Measurements from ENCODE around the gene NDRG2.
"Not testable (repeated sequence)": the region's sequence is repeated elsewhere in the genome, so short reads cannot be mapped to it uniquely, and the experiment has no call there.

Gene NDRG2

GRCh38 chr14:20986811-20987210 is 38.0 kb downstream of the NDRG2 start:
- 63 to 75% methylated on average over 2 of the region's 2 CpGs for WGBS, 2 experiments (ENCODE audit: insufficient coverage in 2 of 2)
- Histone ChIP-seq H3K27ac (ENCODE audit: low read depth, low read length, severe bottlenecking) (no peak overlapping the region), H3K36me3 (ENCODE audit: control insufficient read depth, insufficient read depth, low read length) (peaks cover 4% of the 10 kb centered on the region), H3K9me3 (ENCODE audit: control insufficient read depth, low read length) (no peaks in the 10 kb centered on the region), H3K4me3 (ENCODE audit: extremely low read depth, insufficient read depth, low read length, poor library complexity, severe bottlenecking) (no peak overlapping the region), H3K4me1 (ENCODE audit: control insufficient read depth, insufficient read depth, low read length, poor library complexity, severe bottlenecking) (peaks cover 18% of the 10 kb centered on the region)

- not testable (repeated sequence) for H3K27ac ChIP-seq (ENCODE audit: low read depth, low read length, severe bottlenecking)
Measured at GRCh38 chr14:20985650-20986049, 39.2 kb downstream of the NDRG2 start.

GRCh38 chr14:20982646-20983369 is 42.1 kb downstream of the NDRG2 start:
- 67% methylated on average over 1 of the region's 2 CpGs; no CpG with 5 or more reads in 1 of the 2 experiments for WGBS, 2 experiments (ENCODE audit: insufficient coverage in 2 of 2)
- Histone ChIP-seq H3K9me3 (ENCODE audit: control insufficient read depth, low read length) (no peaks in the 10 kb centered on the region), H3K4me3 (ENCODE audit: extremely low read depth, insufficient read depth, low read length, poor library complexity, severe bottlenecking) (no peak overlapping the region), H3K27ac (ENCODE audit: low read depth, low read length, severe bottlenecking) (no peak overlapping the region), H3K4me1 (ENCODE audit: control insufficient read depth, insufficient read depth, low read length, poor library complexity, severe bottlenecking) (peaks cover 14% of the 10 kb centered on the region), H3K36me3 (ENCODE audit: control insufficient read depth, insufficient read depth, low read length) (no peaks in the 10 kb centered on the region)

More at GRCh38 chr14:20985650-20986049, 39.2 kb downstream of the NDRG2 start:
- H3K36me3 ChIP-seq (ENCODE audit: control insufficient read depth, insufficient read depth, low read length); H3K9me3 ChIP-seq (ENCODE audit: control insufficient read depth, low read length); H3K4me3 ChIP-seq (ENCODE audit: extremely low read depth, insufficient read depth, low read length, poor library complexity, severe bottlenecking): not testable (repeated sequence)
- 100% methylated on average over 4 of the region's 4 CpGs; no CpG with 5 or more reads in 1 of the 2 experiments for WGBS, 2 experiments (ENCODE audit: insufficient coverage in 2 of 2)
- H3K4me1 ChIP-seq (ENCODE audit: control insufficient read depth, insufficient read depth, low read length, poor library complexity, severe bottlenecking) = peaks cover 18% of the 10 kb centered on the region

- 83 to 89% methylated on average over 1 of the region's 1 CpG for WGBS, 2 experiments (ENCODE audit: insufficient coverage in 2 of 2)
- no peaks in the 10 kb centered on the region for H3K36me3 ChIP-seq (ENCODE audit: control insufficient read depth, insufficient read depth, low read length)
- no peak overlapping the region for H3K27ac ChIP-seq (ENCODE audit: low read depth, low read length, severe bottlenecking)
- H3K4me3 ChIP-seq (ENCODE audit: extremely low read depth, insufficient read depth, low read length, poor library complexity, severe bottlenecking) = no peak overlapping the region
- H3K9me3 ChIP-seq (ENCODE audit: control insufficient read depth, low read length) = no peaks in the 10 kb centered on the region
- H3K4me1 ChIP-seq (ENCODE audit: control insufficient read depth, insufficient read depth, low read length, poor library complexity, severe bottlenecking) = peaks cover 5% of the 10 kb centered on the region
Measured at GRCh38 chr14:20980906-20981305, 44.0 kb downstream of the NDRG2 start.

- 100% methylated on average over 1 of the region's 1 CpG for WGBS, 2 experiments (ENCODE audit: insufficient coverage in 2 of 2)
- H3K9me3 ChIP-seq (ENCODE audit: control insufficient read depth, low read length) = no peaks in the 10 kb centered on the region
- no peaks in the 10 kb centered on the region for H3K36me3 ChIP-seq (ENCODE audit: control insufficient read depth, insufficient read depth, low read length)
- H3K4me1 ChIP-seq (ENCODE audit: control insufficient read depth, insufficient read depth, low read length, poor library complexity, severe bottlenecking) = peaks cover 17% of the 10 kb centered on the region
- no peak overlapping the region for H3K4me3 ChIP-seq (ENCODE audit: extremely low read depth, insufficient read depth, low read length, poor library complexity, severe bottlenecking)
- H3K27ac ChIP-seq (ENCODE audit: low read depth, low read length, severe bottlenecking) = no peak overlapping the region
Measured at GRCh38 chr14:20978687-20979086, 46.2 kb downstream of the NDRG2 start.

- WGBS, 2 experiments (ENCODE audit: insufficient coverage in 2 of 2) = no CpG with 5 or more reads among the region's 1 CpG
- H3K27ac ChIP-seq (ENCODE audit: low read depth, low read length, severe bottlenecking) = no peak overlapping the region
- no peaks in the 10 kb centered on the region for H3K36me3 ChIP-seq (ENCODE audit: control insufficient read depth, insufficient read depth, low read length)
- peaks cover 32% of the 10 kb centered on the region for H3K4me1 ChIP-seq (ENCODE audit: control insufficient read depth, insufficient read depth, low read length, poor library complexity, severe bottlenecking)
- no peak overlapping the region for H3K4me3 ChIP-seq (ENCODE audit: extremely low read depth, insufficient read depth, low read length, poor library complexity, severe bottlenecking)
- no peaks in the 10 kb centered on the region for H3K9me3 ChIP-seq (ENCODE audit: control insufficient read depth, low read length)
Measured at GRCh38 chr14:20976291-20976690, 48.6 kb downstream of the NDRG2 start.

- H3K36me3 ChIP-seq (ENCODE audit: control insufficient read depth, insufficient read depth, low read length) = no peaks in the 10 kb centered on the region
Measured at GRCh38 chr14:20973501-20973900, 51.4 kb downstream of the NDRG2 start.

GRCh38 chr14:20971705-20972021 is 53.2 kb downstream of the NDRG2 start:
- 13 to 29% methylated on average over 8 of the region's 8 CpGs for WGBS, 2 experiments (ENCODE audit: insufficient coverage in 2 of 2)
- Histone ChIP-seq H3K9me3 (ENCODE audit: control insufficient read depth, low read length) (no peaks in the 10 kb centered on the region), H3K4me1 (ENCODE audit: control insufficient read depth, insufficient read depth, low read length, poor library complexity, severe bottlenecking) (peaks cover 27% of the 10 kb centered on the region), H3K27ac (ENCODE audit: low read depth, low read length, severe bottlenecking) (peak overlapping the region; percentile 80), H3K36me3 (ENCODE audit: control insufficient read depth, insufficient read depth, low read length) (no peaks in the 10 kb centered on the region), H3K4me3 (ENCODE audit: extremely low read depth, insufficient read depth, low read length, poor library complexity, severe bottlenecking) (peak overlapping the region; percentile 63)

More at GRCh38 chr14:20973501-20973900, 51.4 kb downstream of the NDRG2 start:
- Histone ChIP-seq H3K4me3 (ENCODE audit: extremely low read depth, insufficient read depth, low read length, poor library complexity, severe bottlenecking) (no peak overlapping the region), H3K9me3 (ENCODE audit: control insufficient read depth, low read length) (no peaks in the 10 kb centered on the region), H3K27ac (ENCODE audit: low read depth, low read length, severe bottlenecking) (no peak overlapping the region), H3K4me1 (ENCODE audit: control insufficient read depth, insufficient read depth, low read length, poor library complexity, severe bottlenecking) (peaks cover 32% of the 10 kb centered on the region)
- WGBS, 2 experiments (ENCODE audit: insufficient coverage in 2 of 2) = 100% methylated on average over 1 of the region's 3 CpGs; no CpG with 5 or more reads in 1 of the 2 experiments

- H3K36me3 ChIP-seq (ENCODE audit: control insufficient read depth, insufficient read depth, low read length) = no peaks in the 10 kb centered on the region
- peak overlapping the region; percentile 80 for H3K27ac ChIP-seq (ENCODE audit: low read depth, low read length, severe bottlenecking)
- H3K4me1 ChIP-seq (ENCODE audit: control insufficient read depth, insufficient read depth, low read length, poor library complexity, severe bottlenecking) = peaks cover 27% of the 10 kb centered on the region
- 0 to 1% methylated on average over 24 to 31 of the region's 47 CpGs for WGBS, 2 experiments (ENCODE audit: insufficient coverage in 2 of 2)
- H3K4me3 ChIP-seq (ENCODE audit: extremely low read depth, insufficient read depth, low read length, poor library complexity, severe bottlenecking) = peak overlapping the region; percentile 63
- no peaks in the 10 kb centered on the region for H3K9me3 ChIP-seq (ENCODE audit: control insufficient read depth, low read length)
Measured at GRCh38 chr14:20970983-20971704, 53.7 kb downstream of the NDRG2 start.

GRCh38 chr14:20970647-20970982 is 54.2 kb downstream of the NDRG2 start:
- Histone ChIP-seq H3K4me1 (ENCODE audit: control insufficient read depth, insufficient read depth, low read length, poor library complexity, severe bottlenecking) (peaks cover 27% of the 10 kb centered on the region), H3K36me3 (ENCODE audit: control insufficient read depth, insufficient read depth, low read length) (no peaks in the 10 kb centered on the region), H3K9me3 (ENCODE audit: control insufficient read depth, low read length) (no peaks in the 10 kb centered on the region), H3K4me3 (ENCODE audit: extremely low read depth, insufficient read depth, low read length, poor library complexity, severe bottlenecking) (peak overlapping the region; percentile 63), H3K27ac (ENCODE audit: low read depth, low read length, severe bottlenecking) (no peak overlapping the region)
- 54 to 84% methylated on average over 6 of the region's 10 CpGs for WGBS, 2 experiments (ENCODE audit: insufficient coverage in 2 of 2)

- H3K9me3 ChIP-seq (ENCODE audit: control insufficient read depth, low read length) = no peaks in the 10 kb centered on the region
- WGBS, 2 experiments (ENCODE audit: insufficient coverage in 2 of 2) = 93 to 100% methylated on average over 2 to 3 of the region's 3 CpGs
- peaks cover 21% of the 10 kb centered on the region for H3K4me1 ChIP-seq (ENCODE audit: control insufficient read depth, insufficient read depth, low read length, poor library complexity, severe bottlenecking)
- H3K4me3 ChIP-seq (ENCODE audit: extremely low read depth, insufficient read depth, low read length, poor library complexity, severe bottlenecking) = no peak overlapping the region
- no peak overlapping the region for H3K27ac ChIP-seq (ENCODE audit: low read depth, low read length, severe bottlenecking)
- H3K36me3 ChIP-seq (ENCODE audit: control insufficient read depth, insufficient read depth, low read length) = no peaks in the 10 kb centered on the region
Measured at GRCh38 chr14:20969336-20969735, 55.5 kb downstream of the NDRG2 start.

Data from mesodermal cell (in vitro differentiated cells).